ENCODE data around the gene CASQ1. TPM values are rescaled to one million over a fixed set of nuclear protein-coding genes. Genes with fewer than 3 reads are reported as not detected.

CASQ1 gene
- polyA plus RNA-seq, 1 experiment = 1.5 TPM

- H3K27me3 ChIP-seq (ENCODE audit: control insufficient read depth, insufficient read depth, low read length) = no peaks in the 10 kb centered on the region; the same call in 1 of the 2 replicates
- no peak for TF ChIP-seq CTCF (IDR thresholded peaks at IDR 0.05; ENCODE audit: insufficient read depth, low read depth, low read length)
- DNase-seq (ENCODE audit: low read depth) = no peak
- ChIA-PET POLR2A (interaction anchor here (0.7 kb wide), 1 partner anchor 112 kb away, joined by 3 read pairs; no protein-coding TSS in a partner anchor), CTCF (interaction anchor here (1.4 to 1.5 kb wide), 3 partner anchors 36 to 135 kb away, joined by 3 to 6 read pairs (median 3); no protein-coding TSS in a partner anchor)
- no peaks in the 10 kb centered on the region for H3K36me3 ChIP-seq (ENCODE audit: control insufficient read depth, insufficient read depth, low read length)
- H3K4me3 ChIP-seq (ENCODE audit: low read depth, low read length) = no peak overlapping the region
These were observed 33.2 kb upstream of the CASQ1 start for GRCh38 chr1:160157174-160157573.

- TF ChIP-seq CTCF (IDR thresholded peaks at IDR 0.05; ENCODE audit: insufficient read depth, low read depth, low read length) = no peak
- H3K27me3 ChIP-seq (ENCODE audit: control insufficient read depth, insufficient read depth, low read length) = no peaks in the 10 kb centered on the region; the same call in 1 of the 2 replicates
- ChIA-PET POLR2A (no interaction called here), CTCF (interaction anchor here (0.8 to 1.5 kb wide), 3 partner anchors 35 to 57 kb away, joined by 3 read pairs; no protein-coding TSS in a partner anchor)
- H3K36me3 ChIP-seq (ENCODE audit: control insufficient read depth, insufficient read depth, low read length) = no peaks in the 10 kb centered on the region
- no peak for DNase-seq (ENCODE audit: low read depth)
- no peak overlapping the region for H3K4me3 ChIP-seq (ENCODE audit: low read depth, low read length)
These were observed 32.3 kb upstream of the CASQ1 start for GRCh38 chr1:160158031-160158430.

DNA sequence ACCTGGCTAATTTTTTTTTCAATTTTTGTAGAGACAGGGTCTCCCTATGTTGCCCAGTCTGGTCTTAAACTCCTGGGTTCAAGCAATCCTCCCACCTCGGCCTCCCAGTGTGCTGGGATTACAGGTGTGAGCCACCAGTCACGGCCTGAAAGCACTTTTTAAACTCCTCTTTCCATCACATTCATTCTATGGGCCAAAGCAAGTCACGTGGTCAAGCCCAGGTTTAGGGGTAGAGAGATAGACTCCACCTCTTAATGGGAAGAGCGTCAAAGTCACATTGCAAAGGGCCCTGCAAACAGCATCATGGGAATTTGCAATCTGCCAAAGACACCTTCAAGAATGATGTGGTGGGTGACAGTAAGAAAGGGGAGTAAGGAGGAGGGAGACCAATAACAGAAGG lies 31.8 kb upstream of the CASQ1 start:
- no peak for DNase-seq (ENCODE audit: low read depth)
- no peak for TF ChIP-seq CTCF (IDR thresholded peaks at IDR 0.05; ENCODE audit: insufficient read depth, low read depth, low read length)
- ChIA-PET CTCF (interaction anchor here (0.8 kb wide), 2 partner anchors 55 to 58 kb away, joined by 3 read pairs; no protein-coding TSS in a partner anchor), POLR2A (no interaction called here)
- no peaks in the 10 kb centered on the region for H3K36me3 ChIP-seq (ENCODE audit: control insufficient read depth, insufficient read depth, low read length)
- no peaks in the 10 kb centered on the region; the same call in 1 of the 2 replicates for H3K27me3 ChIP-seq (ENCODE audit: control insufficient read depth, insufficient read depth, low read length)
- no peak overlapping the region for H3K4me3 ChIP-seq (ENCODE audit: low read depth, low read length)

GRCh38 chr1:160159846-160160245 lies 30.5 kb upstream of the CASQ1 start:
- Histone ChIP-seq H3K4me3 (ENCODE audit: low read depth, low read length) (no peak overlapping the region), H3K27me3 (ENCODE audit: control insufficient read depth, insufficient read depth, low read length) (no peaks in the 10 kb centered on the region; the same call in 1 of the 2 replicates), H3K36me3 (ENCODE audit: control insufficient read depth, insufficient read depth, low read length) (no peaks in the 10 kb centered on the region)
- ChIA-PET CTCF (interaction anchor here (1.0 to 3.6 kb wide), 6 partner anchors 11 to 92 kb away, joined by 3 to 22 read pairs (median 4); no protein-coding TSS in a partner anchor), POLR2A (no interaction called here)
- TF ChIP-seq CTCF (IDR thresholded peaks at IDR 0.05; ENCODE audit: insufficient read depth, low read depth, low read length) = no peak
- DNase-seq (ENCODE audit: low read depth) = no peak

- H3K27me3 ChIP-seq (ENCODE audit: control insufficient read depth, insufficient read depth, low read length) = no peaks in the 10 kb centered on the region; the same call in 1 of the 2 replicates
- no peak for DNase-seq (ENCODE audit: low read depth)
- ChIA-PET CTCF (interaction anchor here (0.6 to 3.6 kb wide), 17 partner anchors 10 to 363 kb away, joined by 3 to 22 read pairs (median 4); no protein-coding TSS in a partner anchor), POLR2A (no interaction called here)
- TF ChIP-seq CTCF (IDR thresholded peaks at IDR 0.05; ENCODE audit: insufficient read depth, low read depth, low read length) = peak; percentile 65
- no peaks in the 10 kb centered on the region for H3K36me3 ChIP-seq (ENCODE audit: control insufficient read depth, insufficient read depth, low read length)
- no peak overlapping the region for H3K4me3 ChIP-seq (ENCODE audit: low read depth, low read length)
These were observed 28.2 kb upstream of the CASQ1 start for GRCh38 chr1:160161965-160162705.

Measured in BJ (cell line).